Endodermal cell (in vitro differentiated cells): ENCODE measurements around the gene AHDC1. TPM values are rescaled to one million over a fixed set of nuclear protein-coding genes. Genes with fewer than 3 reads are reported as not detected.

Experiments
- DNase-seq: peaks from one replicate; pipeline ENCODE4 v3.0.0-alpha.2; 2017
- H3K27ac ChIP-seq: 2 replicates; pipeline ENCODE4 v1.5.1; 2013; ENCODE audit warnings: mild to moderate bottlenecking, low read depth, low read length, moderate library complexity
- H3K27me3 ChIP-seq: 2 replicates; pipeline ENCODE4 v1.6.1; 2013; ENCODE audit warnings: mild to moderate bottlenecking, low read length, moderate library complexity; ENCODE audit not compliant: insufficient read depth, control insufficient read depth, poor library complexity, severe bottlenecking
- H3K36me3 ChIP-seq: 2 replicates; pipeline ENCODE4 v1.7.0; 2013; ENCODE audit warnings: mild to moderate bottlenecking, low read length, moderate library complexity; ENCODE audit not compliant: control insufficient read depth, insufficient read depth
- H3K4me1 ChIP-seq: one replicate; pipeline ENCODE4 v1.7.0; 2013; ENCODE audit warnings: low read length; ENCODE audit not compliant: control insufficient read depth, insufficient read depth
- H3K4me3 ChIP-seq: 2 replicates; pipeline ENCODE4 v1.5.1; 2013; ENCODE audit warnings: mild to moderate bottlenecking, low read length, moderate library complexity
- H3K9ac ChIP-seq: 2 replicates; pipeline ENCODE4 v1.6.1; 2013; ENCODE audit warnings: mild to moderate bottlenecking, low read length, moderate library complexity; ENCODE audit not compliant: poor library complexity, severe bottlenecking; ENCODE audit errors: extremely low read depth
- H3K9me3 ChIP-seq: 2 replicates; pipeline ENCODE4 v1.6.1; 2013; ENCODE audit warnings: mild to moderate bottlenecking, low read length, moderate library complexity; ENCODE audit not compliant: control insufficient read depth
- H3K27ac Mint-ChIP-seq: 2 replicates; pipeline ENCODE4 v1.8.0; 2020; ENCODE audit warnings: mixed read lengths
- H3K27me3 Mint-ChIP-seq: 2 replicates; pipeline ENCODE4 v1.8.0; 2021; ENCODE audit warnings: mild to moderate bottlenecking, mixed read lengths; ENCODE audit not compliant: insufficient read depth
- H3K36me3 Mint-ChIP-seq: 2 replicates; pipeline ENCODE4 v1.8.0; 2020; ENCODE audit warnings: low read depth, mixed read lengths
- H3K4me1 Mint-ChIP-seq: 2 replicates; pipeline ENCODE4 v1.8.0; 2020; ENCODE audit warnings: mixed read lengths
- H3K4me3 Mint-ChIP-seq: 2 replicates; pipeline ENCODE4 v1.8.0; 2020; ENCODE audit warnings: mild to moderate bottlenecking, moderate library complexity, mixed read lengths
- H3K9me3 Mint-ChIP-seq: 2 replicates; pipeline ENCODE4 v1.8.0; 2020; ENCODE audit warnings: mild to moderate bottlenecking, mixed read lengths
- CTCF ChIP-seq: fragments of 200-600 bp; sonication (generic); conservative IDR thresholded peaks from 2 replicates; pipeline ENCODE4 v1.5.0; 2021; ENCODE audit warnings: antibody characterized with exemption, mild to moderate bottlenecking
- WGBS, 2 experiments: methylation state at CpG; one replicate each; pipeline versions ENCODE4 v1.1.5 to v1.1.7; 2013; ENCODE audit warnings: missing lambda C conversion rate in 2 of 2, mixed read lengths in 1 of 2; ENCODE audit not compliant: insufficient coverage in 1 of 2, insufficient read length in 1 of 2; 5-methylcytosine and 5-hydroxymethylcytosine counted together
- total RNA-seq, 2 donors: library from RNA; stranded (reverse); fragmentation: NEBNext Ultra II Directional in 1 of 2; extraction: Animal tissue kit (Norgen Biotek cat#: 25700) in 1 of 2; gene quantifications; 2 replicates in 1 of 2; 3 replicates in 1 of 2; pipeline ENCODE4 v1.2.1, GENCODE V29; 2021

AHDC1 gene
- total RNA-seq, 2 donors from 2014 or later = 39.3 to 41.2 TPM

GRCh38 chr1:27571439-27572018 lies 32.4 kb downstream of the AHDC1 start:
- Mint-ChIP-seq H3K27ac (peak overlapping the region; percentile 92), H3K27me3 (no peaks in the 10 kb centered on the region), H3K9me3 (no peaks in the 10 kb centered on the region), H3K4me1 (peaks cover 76% of the 10 kb centered on the region), H3K36me3 (no peaks in the 10 kb centered on the region), H3K4me3 (peak overlapping the region; percentile 40)
- Histone ChIP-seq H3K4me3 (peak overlapping the region; percentile 58), H3K9me3 (no peaks in the 10 kb centered on the region), H3K27ac (peak overlapping the region; percentile 61), H3K27me3 (no peaks in the 10 kb centered on the region), H3K9ac (peak overlapping the region; percentile 5), H3K36me3 (no peaks in the 10 kb centered on the region), H3K4me1 (peaks cover 65% of the 10 kb centered on the region)
- WGBS, 2 experiments = 28 to 36% methylated on average over 7 to 18 of the region's 18 CpGs
- peak; percentile 78 for DNase-seq
- TF ChIP-seq CTCF = no peak

- DNase-seq = peak; percentile 86
- Mint-ChIP-seq H3K4me3 (peak overlapping the region; percentile 40), H3K9me3 (no peaks in the 10 kb centered on the region), H3K36me3 (no peaks in the 10 kb centered on the region), H3K4me1 (peaks cover 80% of the 10 kb centered on the region), H3K27me3 (no peaks in the 10 kb centered on the region), H3K27ac (peak overlapping the region; percentile 92)
- Histone ChIP-seq H3K27ac (peak overlapping the region; percentile 50), H3K4me3 (no peak overlapping the region), H3K36me3 (no peaks in the 10 kb centered on the region), H3K27me3 (no peaks in the 10 kb centered on the region), H3K9me3 (no peaks in the 10 kb centered on the region), H3K9ac (no peak overlapping the region), H3K4me1 (peaks cover 65% of the 10 kb centered on the region)
- WGBS, 2 experiments = 34% methylated on average over 2 of the region's 3 CpGs; no CpG with 5 or more reads in 1 of the 2 experiments
- TF ChIP-seq CTCF = no peak
Observed at GRCh38 chr1:27570784-27571183, 33.2 kb downstream of the AHDC1 start.

GRCh38 chr1:27570356-27570755 lies 33.6 kb downstream of the AHDC1 start:
- H3K27ac ChIP-seq = peak overlapping the region; percentile 50

More at GRCh38 chr1:27570356-27570755, 33.6 kb downstream of the AHDC1 start:
- H3K36me3 ChIP-seq = no peaks in the 10 kb centered on the region
- DNase-seq = peak; percentile 68
- 60 to 82% methylated on average over 2 of the region's 2 CpGs for WGBS, 2 experiments
- H3K4me3 ChIP-seq = no peak overlapping the region
- no peak overlapping the region for H3K9ac ChIP-seq
- H3K27me3 ChIP-seq = no peaks in the 10 kb centered on the region
- peaks cover 65% of the 10 kb centered on the region for H3K4me1 ChIP-seq
- H3K27me3 Mint-ChIP-seq = no peaks in the 10 kb centered on the region
- no peaks in the 10 kb centered on the region for H3K36me3 Mint-ChIP-seq
- peak overlapping the region; percentile 40 for H3K4me3 Mint-ChIP-seq
- H3K9me3 ChIP-seq = no peaks in the 10 kb centered on the region
- no peak for TF ChIP-seq CTCF
- peak overlapping the region; percentile 92 for H3K27ac Mint-ChIP-seq
- peaks cover 80% of the 10 kb centered on the region for H3K4me1 Mint-ChIP-seq
- H3K9me3 Mint-ChIP-seq = no peaks in the 10 kb centered on the region
